Measurements from ENCODE around the gene LRRC8B.

DNA sequence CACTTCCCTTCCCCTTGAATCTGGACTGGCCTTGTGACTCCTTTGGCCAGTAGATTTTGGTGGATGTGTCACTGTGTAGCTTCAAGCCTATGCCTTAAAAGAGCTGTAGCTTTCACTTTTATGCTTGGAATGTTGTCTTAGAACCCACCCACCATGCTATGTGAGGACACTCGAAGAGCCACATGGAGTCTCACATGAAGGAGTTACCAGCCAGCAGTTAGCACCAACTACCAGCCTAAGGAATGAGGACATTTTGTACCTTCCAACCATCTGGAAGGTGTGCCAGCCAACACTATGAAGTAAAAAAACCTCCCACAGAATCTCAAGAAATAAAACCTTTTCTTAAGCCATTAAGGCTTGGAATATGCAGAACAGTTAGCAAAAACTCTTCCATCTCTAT, 50.6 kb downstream of the LRRC8B start:
- TF ChIP-seq POLR2A (IDR thresholded peaks at IDR 0.05) (no peak), CTCF (IDR thresholded peaks at IDR 0.05) (no peak), EP300 (IDR thresholded peaks at IDR 0.05) (no peak)

Data from ovary (tissue), 3 donors.